GM10266 (cell line): ENCODE results near the gene SLC25A1.

Experiments used
- DNase-seq: peaks from one replicate; pipeline ENCODE4 v3.0.0; 2012; ENCODE audit errors: extremely low spot score
- TF ChIP-seq, protein P1 (sequence below): IDR thresholded peaks from 2 replicates; pipeline ENCODE4 v1.5.1; 2012; ENCODE audit warnings: mild to moderate bottlenecking, low read depth; ENCODE audit not compliant: control insufficient read depth, insufficient read depth; ENCODE audit errors: missing control alignments

SLC25A1 gene

DNA sequence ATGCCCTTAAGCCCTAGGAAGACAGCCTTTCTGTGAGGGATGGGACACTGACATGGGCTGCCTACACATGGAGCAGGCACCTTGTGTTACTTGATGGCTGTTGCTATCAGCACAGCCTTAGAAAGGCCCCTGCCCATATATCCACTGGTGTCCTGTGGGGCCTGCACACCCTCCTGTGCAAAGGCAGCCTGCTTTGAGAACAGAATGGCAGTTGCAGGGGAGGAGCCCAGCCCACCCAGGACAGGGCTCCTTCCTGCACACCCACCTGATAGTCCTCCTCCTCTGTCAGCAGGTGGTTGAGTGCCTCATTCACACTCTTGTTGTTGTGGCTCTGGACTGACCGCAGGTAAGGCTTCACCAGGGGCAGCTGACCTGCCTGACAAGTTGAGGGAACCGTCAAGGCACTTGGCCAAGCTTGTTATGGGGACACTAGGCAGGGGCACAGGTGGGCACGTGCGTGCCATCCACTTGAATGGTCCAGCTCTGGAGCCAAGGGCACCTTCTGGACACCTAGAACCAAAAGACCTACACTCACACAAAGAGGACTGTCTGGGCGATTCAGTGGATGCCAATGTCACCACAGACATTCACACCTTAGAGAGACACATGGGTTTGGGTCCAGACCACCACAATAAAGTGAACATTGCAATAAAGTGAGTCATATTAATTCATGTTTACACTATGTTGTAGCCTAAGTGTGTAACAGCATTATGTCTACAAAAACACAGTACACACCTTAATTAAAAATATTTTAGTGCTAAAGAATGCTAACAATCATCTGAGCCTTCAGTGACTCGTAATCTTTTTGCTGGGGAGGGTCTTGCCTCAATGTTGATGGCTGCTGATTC, 9.4 kb upstream of the SLC25A1 start:
- TF ChIP-seq, protein P1, sequence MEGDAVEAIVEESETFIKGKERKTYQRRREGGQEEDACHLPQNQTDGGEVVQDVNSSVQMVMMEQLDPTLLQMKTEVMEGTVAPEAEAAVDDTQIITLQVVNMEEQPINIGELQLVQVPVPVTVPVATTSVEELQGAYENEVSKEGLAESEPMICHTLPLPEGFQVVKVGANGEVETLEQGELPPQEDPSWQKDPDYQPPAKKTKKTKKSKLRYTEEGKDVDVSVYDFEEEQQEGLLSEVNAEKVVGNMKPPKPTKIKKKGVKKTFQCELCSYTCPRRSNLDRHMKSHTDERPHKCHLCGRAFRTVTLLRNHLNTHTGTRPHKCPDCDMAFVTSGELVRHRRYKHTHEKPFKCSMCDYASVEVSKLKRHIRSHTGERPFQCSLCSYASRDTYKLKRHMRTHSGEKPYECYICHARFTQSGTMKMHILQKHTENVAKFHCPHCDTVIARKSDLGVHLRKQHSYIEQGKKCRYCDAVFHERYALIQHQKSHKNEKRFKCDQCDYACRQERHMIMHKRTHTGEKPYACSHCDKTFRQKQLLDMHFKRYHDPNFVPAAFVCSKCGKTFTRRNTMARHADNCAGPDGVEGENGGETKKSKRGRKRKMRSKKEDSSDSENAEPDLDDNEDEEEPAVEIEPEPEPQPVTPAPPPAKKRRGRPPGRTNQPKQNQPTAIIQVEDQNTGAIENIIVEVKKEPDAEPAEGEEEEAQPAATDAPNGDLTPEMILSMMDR = no peak
- no peak for DNase-seq

GRCh38 chr22:19184276-19184997, 5.9 kb upstream of the SLC25A1 start:
- TF ChIP-seq, protein P1 = no peak
- no peak for DNase-seq

DNA sequence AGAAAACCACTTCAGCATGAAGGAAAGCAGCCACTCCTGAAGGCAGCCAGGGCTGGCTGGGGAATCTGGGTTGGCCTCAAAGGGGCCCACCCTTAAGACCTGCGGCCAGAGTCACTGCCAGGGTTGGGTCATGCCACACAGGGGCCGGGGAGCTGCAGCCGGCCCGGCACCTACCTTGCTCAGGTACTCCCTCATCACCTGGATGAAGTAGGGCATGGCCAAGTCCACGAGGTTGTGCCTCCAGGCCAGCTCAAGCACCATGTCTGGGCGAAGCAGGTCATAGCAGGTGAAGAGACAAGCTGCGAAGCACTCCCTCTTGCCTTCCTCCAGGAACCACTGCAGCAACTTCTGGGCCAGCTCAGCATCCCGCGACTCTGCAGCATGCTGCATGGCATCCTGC, 4.7 kb upstream of the SLC25A1 start:
- TF ChIP-seq, protein P1 = no peak
- no peak for DNase-seq

GRCh38 chr22:19182472-19183157, 4.1 kb upstream of the SLC25A1 start:
- TF ChIP-seq, protein P1 = no peak
- DNase-seq = no peak

DNA sequence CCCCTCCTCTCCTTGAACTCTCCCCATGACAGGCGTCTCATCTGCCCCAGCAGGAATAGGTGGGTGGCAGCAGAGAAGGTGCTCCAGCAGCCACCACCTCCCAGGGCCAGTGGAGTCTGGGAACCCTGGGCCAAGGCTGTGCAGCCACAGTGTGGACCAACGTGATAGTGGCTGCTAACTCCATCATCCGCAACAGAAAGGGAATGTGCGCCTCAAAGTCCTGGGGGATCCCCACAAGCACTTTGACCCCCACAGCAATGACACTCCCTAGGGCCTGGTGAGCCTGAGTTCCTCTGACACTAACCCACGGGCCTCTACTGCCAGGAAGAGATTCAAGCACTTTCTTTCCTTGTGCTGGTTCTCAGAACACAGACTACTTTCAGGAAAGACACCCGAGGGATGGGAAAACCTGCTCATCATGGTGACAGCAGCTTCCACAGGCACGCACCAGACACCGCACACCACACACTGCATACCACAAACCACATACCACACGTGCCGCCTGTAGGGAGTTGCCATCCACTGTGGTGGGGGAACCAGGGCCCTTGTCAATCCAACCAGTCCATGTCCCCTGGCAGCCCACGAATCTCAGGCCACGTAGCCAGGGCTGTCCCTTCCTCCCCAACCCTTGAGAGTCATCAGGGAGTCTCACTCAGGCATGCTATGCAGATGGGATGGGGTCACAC, 3.4 kb upstream of the SLC25A1 start:
- TF ChIP-seq, protein P1 = no peak
- DNase-seq = no peak

DNA sequence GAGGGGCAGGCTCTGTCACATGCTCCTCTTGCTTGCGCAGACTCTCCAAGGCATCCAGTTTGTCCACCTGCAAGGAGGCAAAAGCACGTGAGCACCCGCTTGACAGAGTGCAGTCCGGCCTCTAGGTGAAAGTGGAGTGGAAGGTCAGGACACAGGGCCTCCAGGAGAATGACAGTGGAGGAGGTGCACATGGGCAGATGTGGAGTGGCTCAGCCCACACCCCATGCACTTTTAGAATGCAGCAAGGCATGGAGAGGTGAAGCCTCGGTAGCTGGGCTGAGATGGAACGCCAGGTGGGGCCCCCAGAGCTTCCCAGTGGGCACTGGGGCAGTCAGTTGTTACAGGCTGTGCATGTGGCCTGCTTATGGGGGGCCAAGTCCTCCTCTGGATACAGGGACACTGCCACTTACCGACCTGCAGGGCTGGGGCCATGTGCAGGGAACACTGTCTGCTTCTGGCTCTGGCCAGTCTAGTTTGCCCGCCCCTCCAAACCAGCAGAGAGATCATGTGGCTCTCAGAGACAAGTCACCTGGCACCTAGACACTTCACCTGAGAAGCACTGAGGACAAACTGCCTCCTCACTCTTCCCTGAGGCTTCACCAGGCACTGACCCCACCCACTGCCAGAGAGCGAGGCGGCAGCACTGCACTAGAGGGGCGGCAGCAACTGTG, 2.3 kb upstream of the SLC25A1 start:
- DNase-seq = no peak
- TF ChIP-seq, protein P1 = no peak
